ENCODE results near the gene OPN5. TPM values are rescaled to one million over a fixed set of nuclear protein-coding genes. Genes with fewer than 3 reads are reported as not detected.

The OPN5 gene
- total RNA-seq, 2 donors from 2014 or later: not detected

DNA sequence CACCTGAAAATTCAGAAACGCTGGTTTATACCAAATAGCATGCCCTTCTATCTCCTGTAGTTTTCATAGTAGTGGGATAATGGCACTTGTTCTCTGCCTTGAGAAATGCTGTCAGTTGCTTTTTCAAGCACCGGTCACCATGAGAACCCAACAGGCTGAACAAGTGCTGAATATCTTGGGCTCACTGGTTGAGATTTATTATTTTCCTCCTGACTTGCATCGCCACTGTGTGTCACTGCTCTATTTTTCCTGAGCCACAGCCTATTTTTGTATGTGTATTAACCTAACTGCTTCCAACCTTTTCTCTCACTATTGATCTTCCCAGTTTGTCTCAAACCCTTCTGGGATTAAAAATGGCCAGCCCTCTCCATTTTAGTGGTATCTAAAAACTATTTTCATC, 71.9 kb downstream of the OPN5 start:
- no peak overlapping the region for H3K27ac Mint-ChIP-seq
- H3K4me1 Mint-ChIP-seq (ENCODE audit: low read depth in 2 of 2): no peaks in the 10 kb centered on the region
- H3K36me3 Mint-ChIP-seq: no peaks in the 10 kb centered on the region
- DNase-seq (ENCODE audit: low spot score) (no peak), ATAC-seq (no peak)
- H3K27me3 Mint-ChIP-seq: peaks cover 0 to 7% of the 10 kb centered on the region in 2 donors
- H3K9me3 Mint-ChIP-seq: no peaks in the 10 kb centered on the region
- H3K4me3 Mint-ChIP-seq: no peak overlapping the region

GRCh38 chr6:47854971-47855370, 73.1 kb downstream of the OPN5 start:
- Mint-ChIP-seq H3K36me3 (no peaks in the 10 kb centered on the region), H3K27me3 (peaks cover 0 to 7% of the 10 kb centered on the region in 2 donors), H3K9me3 (no peaks in the 10 kb centered on the region), H3K4me1 (ENCODE audit: low read depth in 2 of 2) (no peaks in the 10 kb centered on the region), H3K27ac (no peak overlapping the region), H3K4me3 (no peak overlapping the region)
- DNase-seq (ENCODE audit: low spot score): no peak
- ATAC-seq: no peak

DNA sequence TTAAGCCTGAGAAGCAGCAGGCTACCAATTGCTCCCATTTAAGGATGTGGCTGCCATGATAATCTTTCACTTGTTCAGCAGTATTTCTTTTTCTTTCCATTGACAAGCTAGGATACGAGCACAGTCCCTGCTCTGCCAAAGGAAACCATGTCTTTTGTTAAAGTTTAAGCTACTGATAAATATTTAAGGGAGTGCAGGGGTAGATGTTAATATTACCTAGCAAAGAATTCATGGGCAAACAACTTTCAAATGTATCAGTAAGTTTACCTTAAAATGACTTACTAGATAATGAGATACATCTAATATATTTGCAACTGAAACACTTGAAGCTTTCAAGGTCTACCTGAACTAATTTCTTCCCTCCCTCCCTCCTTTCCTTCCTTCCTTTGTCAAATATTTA, 77.3 kb downstream of the OPN5 start:
- Mint-ChIP-seq H3K27ac (no peak overlapping the region), H3K27me3 (peaks cover 0 to 3% of the 10 kb centered on the region in 2 donors), H3K4me1 (ENCODE audit: low read depth in 2 of 2) (no peaks in the 10 kb centered on the region), H3K9me3 (no peaks in the 10 kb centered on the region), H3K4me3 (no peak overlapping the region), H3K36me3 (no peaks in the 10 kb centered on the region)
- DNase-seq (ENCODE audit: low spot score) (no peak), ATAC-seq (no peak)

GRCh38 chr6:47862731-47863130, 80.9 kb downstream of the OPN5 start:
- ATAC-seq (no peak), DNase-seq (ENCODE audit: low spot score) (no peak)
- Mint-ChIP-seq H3K27ac (no peak overlapping the region), H3K36me3 (no peaks in the 10 kb centered on the region), H3K4me3 (no peak overlapping the region), H3K27me3 (no peaks in the 10 kb centered on the region), H3K9me3 (peaks cover 3% of the 10 kb centered on the region), H3K4me1 (ENCODE audit: low read depth in 2 of 2) (no peaks in the 10 kb centered on the region)

GRCh38 chr6:47865206-47865605, 83.4 kb downstream of the OPN5 start:
- Mint-ChIP-seq H3K9me3 (peaks cover 3% of the 10 kb centered on the region), H3K27me3 (no peaks in the 10 kb centered on the region), H3K27ac (no peak overlapping the region), H3K4me3 (no peak overlapping the region), H3K36me3 (no peaks in the 10 kb centered on the region), H3K4me1 (ENCODE audit: low read depth in 2 of 2) (no peaks in the 10 kb centered on the region)
- DNase-seq (ENCODE audit: low spot score) (no peak), ATAC-seq (no peak)

DNA sequence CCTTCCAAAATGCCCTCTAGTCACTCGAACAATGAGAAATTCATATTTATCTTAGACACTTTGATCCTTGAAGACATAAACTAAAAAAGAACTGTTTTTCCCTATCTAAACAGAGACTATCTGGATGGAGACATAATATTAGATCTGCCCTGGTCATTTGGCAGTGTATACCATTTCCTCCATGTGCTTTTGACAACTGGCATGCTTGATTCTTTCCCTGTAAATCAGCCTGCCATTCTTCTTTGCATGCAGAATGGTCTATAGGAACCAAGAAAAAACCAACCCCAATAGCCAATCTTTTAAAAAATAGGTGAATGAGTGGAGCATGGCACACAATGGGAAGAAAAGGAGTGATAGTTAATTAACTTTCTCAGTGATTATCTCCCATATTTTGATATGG, 93.8 kb downstream of the OPN5 start:
- Mint-ChIP-seq H3K27me3 (no peaks in the 10 kb centered on the region), H3K9me3 (no peaks in the 10 kb centered on the region), H3K36me3 (no peaks in the 10 kb centered on the region), H3K4me1 (ENCODE audit: low read depth in 2 of 2) (no peaks in the 10 kb centered on the region), H3K4me3 (no peak overlapping the region), H3K27ac (no peak overlapping the region)
- DNase-seq (ENCODE audit: low spot score): no peak
- no peak for ATAC-seq

Other genes with a start within 250 kb of the OPN5 start
- not detected for gene ADGRF4, start 83.5 kb upstream of the OPN5 start, total RNA-seq